ENCODE measurements around the gene EPS15.
"Not testable (repeated sequence)": the region's sequence is repeated elsewhere in the genome, so short reads cannot be mapped to it uniquely, and the experiment has no call there.

Gene EPS15

GRCh38 chr1:51469518-51469917 is 49.5 kb downstream of the EPS15 start:
- no peak for TF ChIP-seq ZC3H10 (CRISPR knock-in tag; IDR thresholded peaks at IDR 0.05)
- TF ChIP-seq ISL1 (CRISPR knock-in tag; IDR thresholded peaks at IDR 0.05), result no peak
- ATAC-seq, result no peak

DNA sequence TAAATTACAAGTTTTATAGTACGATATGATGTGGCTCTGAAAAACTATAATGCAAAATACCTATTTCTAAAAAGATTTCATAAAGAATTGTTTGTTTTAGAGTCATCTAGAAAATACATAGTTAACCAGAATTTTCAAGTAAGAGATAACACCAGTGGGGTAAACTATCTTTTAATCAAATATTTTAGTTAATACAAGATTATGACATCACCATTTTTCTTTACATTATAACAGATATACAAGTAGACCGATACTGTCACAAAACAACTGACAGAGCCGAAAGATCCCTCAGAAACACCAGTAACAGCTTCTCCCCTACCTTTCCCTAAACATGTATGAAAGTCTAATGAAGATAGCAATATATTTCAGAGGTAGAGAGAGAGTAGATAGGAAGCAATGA is 54.2 kb downstream of the EPS15 start:
- TF ChIP-seq TOX (CRISPR knock-in tag; IDR thresholded peaks at IDR 0.05; ENCODE audit: borderline replicate concordance) (no peak), ARNTL (CRISPR knock-in tag; IDR thresholded peaks at IDR 0.05; ENCODE audit: borderline replicate concordance, low read depth) (no peak), ZFP3 (CRISPR knock-in tag; IDR thresholded peaks at IDR 0.05) (no peak), BACH2 (CRISPR knock-in tag; IDR thresholded peaks at IDR 0.05; ENCODE audit: borderline replicate concordance) (no peak), PPARA (CRISPR knock-in tag; IDR thresholded peaks at IDR 0.05; ENCODE audit: borderline replicate concordance) (no peak), SNAI2 (CRISPR knock-in tag; IDR thresholded peaks at IDR 0.05) (no peak), TCF4 (CRISPR knock-in tag; IDR thresholded peaks at IDR 0.05; ENCODE audit: borderline replicate concordance) (no peak), ZC3H10 (CRISPR knock-in tag; IDR thresholded peaks at IDR 0.05) (no peak), ZNF565 (CRISPR knock-in tag; conservative IDR thresholded peaks at IDR 0.05; ENCODE audit: low read depth) (no peak)
- TF ChIP-seq, protein P1, sequence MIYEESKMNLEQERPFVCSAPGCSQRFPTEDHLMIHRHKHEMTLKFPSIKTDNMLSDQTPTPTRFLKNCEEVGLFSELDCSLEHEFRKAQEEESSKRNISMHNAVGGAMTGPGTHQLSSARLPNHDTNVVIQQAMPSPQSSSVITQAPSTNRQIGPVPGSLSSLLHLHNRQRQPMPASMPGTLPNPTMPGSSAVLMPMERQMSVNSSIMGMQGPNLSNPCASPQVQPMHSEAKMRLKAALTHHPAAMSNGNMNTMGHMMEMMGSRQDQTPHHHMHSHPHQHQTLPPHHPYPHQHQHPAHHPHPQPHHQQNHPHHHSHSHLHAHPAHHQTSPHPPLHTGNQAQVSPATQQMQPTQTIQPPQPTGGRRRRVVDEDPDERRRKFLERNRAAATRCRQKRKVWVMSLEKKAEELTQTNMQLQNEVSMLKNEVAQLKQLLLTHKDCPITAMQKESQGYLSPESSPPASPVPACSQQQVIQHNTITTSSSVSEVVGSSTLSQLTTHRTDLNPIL (CRISPR knock-in tag; IDR thresholded peaks at IDR 0.05; ENCODE audit: low read depth), result no peak
- ATAC-seq, result no peak

DNA sequence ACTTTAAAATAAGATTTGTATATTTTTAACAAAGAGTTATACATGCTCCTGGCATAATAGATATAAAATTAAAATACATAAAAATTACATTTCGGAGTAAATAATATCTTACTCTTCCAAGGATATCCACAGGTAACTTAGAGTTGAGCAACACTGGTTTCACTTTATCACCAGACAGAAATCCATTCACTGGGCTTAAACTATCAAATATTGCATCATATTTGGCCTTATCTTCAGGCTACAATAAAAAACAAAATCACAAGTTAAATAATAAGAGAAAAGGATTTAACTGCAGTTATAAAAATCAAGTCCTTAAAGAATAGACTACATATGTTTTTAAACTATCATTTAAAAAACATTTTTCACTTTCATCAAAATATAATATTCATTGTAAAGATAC is 55.5 kb downstream of the EPS15 start:
- no peak for ATAC-seq
- TF ChIP-seq GLIS3 (CRISPR knock-in tag; IDR thresholded peaks at IDR 0.05) (no peak), ZC3H10 (CRISPR knock-in tag; IDR thresholded peaks at IDR 0.05) (no peak), ZNF8 (CRISPR knock-in tag; IDR thresholded peaks at IDR 0.05) (no peak), CSDC2 (CRISPR knock-in tag; IDR thresholded peaks at IDR 0.05) (no peak), ZFP3 (CRISPR knock-in tag; IDR thresholded peaks at IDR 0.05) (no peak), PPARA (CRISPR knock-in tag; IDR thresholded peaks at IDR 0.05; ENCODE audit: borderline replicate concordance) (no peak)
- TF ChIP-seq, protein P1 (CRISPR knock-in tag; IDR thresholded peaks at IDR 0.05; ENCODE audit: low read depth), result no peak

- ATAC-seq, result not testable (repeated sequence)
Measured at GRCh38 chr1:51462289-51462688, 56.8 kb downstream of the EPS15 start.

DNA sequence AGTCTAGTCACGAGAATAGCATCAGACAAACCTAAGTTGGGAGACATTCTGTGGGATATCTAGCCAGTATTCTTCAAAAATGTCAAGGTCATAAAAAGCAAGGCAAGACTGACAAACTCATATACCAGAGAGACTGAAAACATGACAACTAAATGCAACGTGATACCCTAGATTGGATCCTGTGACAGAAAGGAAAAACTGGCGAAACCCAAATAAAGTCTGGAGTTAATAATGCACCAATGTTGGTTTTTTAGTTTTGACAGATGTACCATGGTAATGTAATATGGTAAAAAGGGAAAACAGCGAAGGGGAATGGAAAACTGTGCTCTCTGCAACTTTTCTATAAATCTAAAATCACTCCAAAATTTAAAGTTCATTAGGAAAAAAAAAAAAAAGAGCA is 64.5 kb downstream of the EPS15 start:
- ATAC-seq, result no peak
- TF ChIP-seq TOX (CRISPR knock-in tag; IDR thresholded peaks at IDR 0.05; ENCODE audit: borderline replicate concordance), result no peak
- TF ChIP-seq GLIS3 (CRISPR knock-in tag; IDR thresholded peaks at IDR 0.05), result no peak
- no peak for TF ChIP-seq PATZ1 (CRISPR knock-in tag; IDR thresholded peaks at IDR 0.05; ENCODE audit: borderline replicate concordance)
- TF ChIP-seq ZNF8 (CRISPR knock-in tag; IDR thresholded peaks at IDR 0.05), result no peak
- TF ChIP-seq CSDC2 (CRISPR knock-in tag; IDR thresholded peaks at IDR 0.05), result no peak
- no peak for TF ChIP-seq ISL1 (CRISPR knock-in tag; IDR thresholded peaks at IDR 0.05)
- no peak for TF ChIP-seq ZC3H10 (CRISPR knock-in tag; IDR thresholded peaks at IDR 0.05)
- TF ChIP-seq PPARA (CRISPR knock-in tag; IDR thresholded peaks at IDR 0.05; ENCODE audit: borderline replicate concordance), result no peak
- TF ChIP-seq ZFP3 (CRISPR knock-in tag; IDR thresholded peaks at IDR 0.05), result no peak
- no peak for TF ChIP-seq ZFP30 (CRISPR knock-in tag; IDR thresholded peaks at IDR 0.05)
- TF ChIP-seq POU6F1 (CRISPR knock-in tag; IDR thresholded peaks at IDR 0.05; ENCODE audit: borderline replicate concordance, low read depth), result no peak
- TF ChIP-seq ZNF565 (CRISPR knock-in tag; conservative IDR thresholded peaks at IDR 0.05; ENCODE audit: low read depth), result no peak
- TF ChIP-seq RARB (CRISPR knock-in tag; IDR thresholded peaks at IDR 0.05), result no peak

- TF ChIP-seq SNAI2 (CRISPR knock-in tag; IDR thresholded peaks at IDR 0.05), result no peak
- TF ChIP-seq BACH2 (CRISPR knock-in tag; IDR thresholded peaks at IDR 0.05; ENCODE audit: borderline replicate concordance), result no peak
- no peak for TF ChIP-seq TOX (CRISPR knock-in tag; IDR thresholded peaks at IDR 0.05; ENCODE audit: borderline replicate concordance)
- TF ChIP-seq CSDC2 (CRISPR knock-in tag; IDR thresholded peaks at IDR 0.05), result no peak
- ATAC-seq, result no peak
Measured at GRCh38 chr1:51453010-51453409, 66.1 kb downstream of the EPS15 start.

DNA sequence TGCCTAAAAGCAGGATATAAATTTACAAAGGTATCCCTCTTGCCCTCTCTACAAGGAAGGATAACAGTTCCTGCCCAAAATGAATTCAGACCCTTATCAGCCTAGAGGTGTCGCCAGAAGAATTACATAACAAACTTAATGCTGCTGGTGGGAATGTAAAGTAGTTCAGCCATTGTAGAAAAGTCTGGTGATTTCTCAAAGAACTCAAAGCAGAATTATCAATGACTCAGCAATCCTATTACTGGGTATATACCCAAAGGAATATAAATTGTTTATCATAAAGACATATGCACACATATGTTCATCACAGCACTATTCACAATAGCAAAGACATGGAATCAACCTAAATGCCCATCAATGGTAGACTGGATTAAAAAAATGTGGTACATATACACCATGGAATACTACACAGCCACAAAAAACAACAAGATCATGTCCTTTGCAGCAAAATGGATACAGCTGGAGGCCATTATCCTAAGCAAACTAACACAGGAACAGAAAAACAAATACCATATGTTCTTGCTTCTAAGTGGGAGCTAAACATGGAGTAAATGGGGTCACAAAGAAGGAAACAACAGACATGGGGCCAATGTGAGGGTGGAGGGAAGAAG is 70.1 kb downstream of the EPS15 start:
- not testable (repeated sequence) for ATAC-seq
